Dermis blood vessel endothelial cell (primary cell): ENCODE results near the gene TRAPPC10. TPM values are rescaled to one million over a fixed set of nuclear protein-coding genes. Genes with fewer than 3 reads are reported as not detected.
A peak's percentile ranks its signal among the peaks of the same experiment; 100 is the strongest.
"Not testable (repeated sequence)": the region's sequence is repeated elsewhere in the genome, so short reads cannot be mapped to it uniquely, and the experiment has no call there.

Source experiments
- DNase-seq: peaks from one replicate; pipeline ENCODE4 v3.0.0; 2010
- total RNA-seq: library from RNA; depleted of rRNA; stranded (reverse); fragments of >200 nt; gene quantifications from 2 replicates; pipeline ENCODE4 v1.2.3, GENCODE V29; 2014

Gene TRAPPC10
- total RNA-seq, 1 donor from 2014 or later = 25.5 TPM

DNA sequence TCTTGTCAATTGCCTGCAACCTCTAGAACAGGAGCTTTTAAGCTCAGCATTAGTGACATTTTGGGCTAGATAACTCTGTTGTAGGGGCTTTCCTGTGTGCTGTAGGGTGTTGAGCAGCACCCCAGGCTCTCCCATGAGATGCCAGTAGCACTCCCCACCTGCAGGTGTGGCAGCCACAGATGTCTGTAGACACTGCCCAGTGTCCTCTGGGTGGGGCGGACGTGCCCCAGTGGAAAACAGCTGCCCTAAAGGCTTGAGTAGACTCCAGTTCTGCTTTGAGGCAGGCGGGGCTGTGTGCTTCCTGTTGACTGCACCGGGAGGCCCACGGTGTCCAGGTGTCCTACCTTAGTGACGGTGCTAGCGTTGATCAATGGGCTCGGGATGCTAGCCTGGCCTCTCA is 78.2 kb downstream of the TRAPPC10 start:
- no peak for DNase-seq

GRCh38 chr21:44092211-44092610 is 80.1 kb downstream of the TRAPPC10 start:
- DNase-seq = no peak

DNA sequence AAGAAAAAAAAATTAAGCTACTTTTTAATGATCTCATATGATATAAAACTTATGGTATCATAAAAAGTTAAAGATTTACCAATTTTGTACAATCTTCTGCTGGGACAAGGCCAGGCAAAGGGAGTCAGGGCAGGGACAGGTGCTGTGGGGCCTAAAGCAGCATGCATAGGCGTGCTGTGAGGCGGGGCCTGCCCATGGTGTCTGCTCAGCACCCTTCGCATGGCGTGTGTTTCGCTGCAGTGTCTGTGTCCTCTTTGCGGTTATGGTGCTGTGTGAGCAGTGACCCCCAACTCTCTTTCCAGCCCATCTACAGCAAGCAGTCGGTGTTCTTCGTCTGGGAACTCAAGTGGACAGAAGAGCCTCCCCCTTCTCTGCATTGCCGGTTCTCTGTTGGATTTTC is 81.7 kb downstream of the TRAPPC10 start:
- no peak for DNase-seq

- no peak for DNase-seq
Measured at GRCh38 chr21:44094832-44095231, 82.7 kb downstream of the TRAPPC10 start.

DNA sequence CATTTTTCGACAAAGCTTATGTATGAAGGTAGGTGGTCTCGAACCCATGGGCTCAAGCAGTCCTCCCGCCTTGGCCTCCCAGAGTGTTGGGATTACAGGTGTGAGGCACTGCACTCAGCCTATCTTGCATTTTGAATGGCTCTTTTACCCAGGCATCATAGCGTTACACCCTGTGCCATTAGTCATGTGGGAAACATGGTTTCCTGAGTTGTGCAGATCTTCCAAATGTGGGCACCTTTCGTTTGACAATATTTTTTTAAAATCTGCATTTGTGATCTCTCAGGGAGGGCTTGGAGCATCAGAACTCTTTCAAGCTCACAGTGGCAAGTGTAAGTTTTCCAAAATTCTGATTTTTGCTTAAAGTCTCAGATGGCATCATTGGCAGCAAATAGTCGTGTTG is 86.4 kb downstream of the TRAPPC10 start:
- DNase-seq = not testable (repeated sequence)

DNA sequence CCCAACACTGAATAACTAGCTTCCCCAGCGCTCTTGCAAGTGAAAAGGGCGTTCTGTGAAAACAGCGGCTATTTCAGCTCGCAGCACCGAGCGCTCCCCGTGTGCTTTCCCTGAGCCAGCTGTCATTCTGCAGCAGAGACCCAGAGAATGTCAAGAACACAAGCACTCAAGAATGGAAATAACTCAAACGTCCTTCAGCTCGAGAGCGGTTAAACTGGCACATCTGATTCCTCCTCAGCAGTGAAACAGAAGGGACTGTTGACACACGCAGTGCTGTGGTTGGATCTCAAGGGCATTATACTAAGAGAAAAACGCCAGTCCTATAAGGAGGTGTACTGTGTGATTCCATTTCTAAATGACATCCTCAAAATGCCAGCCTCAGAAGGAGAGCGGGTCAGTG is 86.9 kb downstream of the TRAPPC10 start:
- not testable (repeated sequence) for DNase-seq

DNA sequence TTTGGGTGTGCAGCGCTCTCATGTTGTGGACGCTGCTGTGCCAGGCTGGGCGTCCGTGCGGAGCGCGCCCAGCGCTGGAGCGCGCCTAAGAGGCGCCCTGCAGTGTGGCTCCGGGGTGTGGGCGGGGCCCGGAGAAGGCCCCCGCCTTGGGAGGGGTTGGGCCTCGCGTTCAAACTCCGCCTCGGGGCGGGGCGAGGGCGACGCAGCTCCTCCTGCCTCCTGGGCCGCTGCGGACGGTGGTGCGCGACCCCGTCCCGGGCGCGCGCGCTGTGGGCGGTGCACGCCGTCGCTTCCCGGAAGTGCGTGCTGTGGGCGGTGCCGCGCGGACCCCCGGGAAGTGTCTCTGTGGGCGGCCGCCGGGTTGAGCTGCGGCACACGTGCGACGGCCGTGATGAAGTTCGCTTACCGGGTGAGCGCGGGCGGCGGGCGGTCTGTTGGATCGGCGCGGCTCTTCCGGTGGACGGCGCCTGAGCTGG is 95.0 kb downstream of the TRAPPC10 start, which contains the start of gene PWP2:
Gene PWP2 (plus strand): TSS at position 374 of the 476 bp plus-strand sequence. CDS start 18 bp downstream, at position 392.
- DNase-seq = peak; percentile 41

- DNase-seq = not testable (repeated sequence)
Measured at GRCh38 chr21:44107589-44107988, 95.5 kb downstream of the TRAPPC10 start.

DNA sequence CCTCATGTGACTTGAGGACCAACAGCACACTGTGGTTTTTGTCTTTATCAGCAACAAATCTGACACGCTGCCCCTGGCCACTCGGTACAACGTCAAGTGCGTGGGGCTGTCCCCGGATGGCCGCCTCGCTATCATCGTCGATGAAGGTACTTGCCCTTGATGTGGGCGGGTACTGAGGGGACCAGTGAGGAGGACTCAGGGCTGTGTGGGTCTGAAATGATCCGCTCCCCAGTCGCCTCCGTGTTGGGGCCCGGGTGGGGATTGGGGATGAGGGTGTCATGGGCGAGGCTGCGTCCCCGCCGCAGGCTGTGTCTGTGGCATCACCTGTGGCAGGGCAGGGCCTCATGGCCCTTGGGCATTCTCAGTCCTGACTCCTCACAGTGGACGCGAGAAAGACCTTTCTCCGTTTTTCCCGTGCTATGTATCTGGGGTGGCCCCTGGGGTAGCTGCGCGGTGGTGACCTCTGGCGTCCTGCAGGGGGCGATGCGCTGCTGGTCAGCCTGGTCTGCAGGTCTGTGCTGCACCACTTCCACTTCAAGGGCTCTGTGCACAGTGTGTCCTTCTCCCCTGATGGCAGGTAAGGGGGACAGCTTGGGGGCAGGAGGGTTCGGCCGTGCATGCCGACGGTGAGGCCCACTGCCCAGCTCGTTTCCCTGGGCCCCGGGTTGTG is 101.7 kb downstream of the TRAPPC10 start:
- not testable (repeated sequence) for DNase-seq

- not testable (repeated sequence) for DNase-seq
Measured at GRCh38 chr21:44122131-44122530, 110.0 kb downstream of the TRAPPC10 start.

DNA sequence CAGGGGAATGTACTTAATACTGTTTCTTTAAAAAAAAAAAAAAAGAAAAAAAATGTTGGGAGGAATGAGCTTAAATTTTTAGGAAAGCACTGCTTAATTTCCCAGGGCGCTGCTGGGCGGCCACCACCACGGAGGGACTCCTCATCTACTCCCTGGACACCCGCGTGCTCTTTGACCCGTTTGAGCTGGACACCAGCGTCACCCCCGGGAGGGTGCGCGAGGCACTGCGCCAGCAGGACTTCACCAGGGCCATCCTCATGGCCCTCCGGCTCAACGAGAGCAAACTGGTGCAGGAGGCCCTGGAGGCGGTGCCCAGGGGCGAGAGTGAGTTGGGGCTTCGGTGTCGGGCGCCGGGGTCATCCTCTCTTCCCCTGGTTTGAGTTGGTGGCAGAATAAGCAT is 115.7 kb downstream of the TRAPPC10 start:
- not testable (repeated sequence) for DNase-seq

DNA sequence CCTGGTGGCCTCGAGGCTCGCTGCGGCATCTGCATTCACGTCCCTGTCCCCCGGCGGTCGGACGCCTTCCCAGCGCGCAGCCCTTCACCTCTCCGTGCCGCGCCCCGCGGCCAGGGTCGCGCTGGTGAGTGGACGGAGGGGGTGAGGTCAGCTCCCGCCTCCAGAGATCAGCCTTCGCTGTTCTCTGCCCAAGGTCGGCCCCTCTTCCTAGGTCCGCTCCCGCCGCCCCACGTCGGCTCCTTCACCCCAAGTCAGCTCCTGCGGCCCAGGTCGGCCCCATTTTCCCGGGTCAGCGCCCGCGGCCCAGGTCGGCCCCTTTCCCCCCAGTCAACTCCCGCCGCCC is 121.6 kb downstream of the TRAPPC10 start:
- not testable (repeated sequence) for DNase-seq

- not testable (repeated sequence) for DNase-seq
Measured at GRCh38 chr21:44134732-44135131, 122.6 kb downstream of the TRAPPC10 start.

DNA sequence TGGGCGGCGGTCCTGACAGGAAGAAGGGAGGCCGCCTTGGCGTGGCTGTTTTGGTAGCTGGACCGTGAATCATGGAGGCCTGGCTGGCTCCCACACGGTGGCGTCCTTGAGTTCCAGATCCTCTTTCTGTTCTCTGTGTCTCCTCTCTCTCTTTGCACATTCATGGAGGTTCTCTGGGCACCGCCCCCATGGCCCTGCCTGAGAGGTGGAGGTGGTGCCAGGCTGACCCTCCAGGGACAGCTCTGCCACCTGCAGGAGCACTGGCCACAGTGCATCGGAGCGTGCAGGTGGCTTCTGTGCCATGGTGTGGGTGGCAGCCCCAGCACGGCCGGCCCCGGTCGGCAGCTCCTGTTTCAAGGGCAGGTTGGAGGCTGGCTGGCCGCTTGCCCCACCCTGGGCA is 125.9 kb downstream of the TRAPPC10 start:
- DNase-seq = not testable (repeated sequence)

- DNase-seq = peak; percentile 7
Measured at GRCh38 chr21:44139787-44140551, 127.9 kb downstream of the TRAPPC10 start.

DNA sequence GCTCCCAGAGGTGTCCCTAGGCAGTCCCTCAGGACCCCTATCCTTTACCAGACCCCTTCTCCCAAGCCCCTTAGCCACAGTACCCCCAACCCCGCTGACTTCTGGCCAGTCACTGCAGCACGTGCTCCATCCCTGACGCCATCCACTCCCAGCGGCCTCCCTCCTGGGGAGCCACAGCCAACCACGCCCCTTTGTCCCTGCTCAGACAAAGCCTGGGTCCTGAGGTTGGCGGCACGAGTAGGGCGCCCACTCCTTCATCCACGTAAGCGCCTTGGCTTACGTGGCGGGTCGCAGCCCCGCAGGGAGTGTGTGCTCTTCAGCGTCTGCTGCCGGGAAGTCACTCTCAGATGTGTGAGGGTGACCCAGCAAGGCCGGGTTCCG is 128.4 kb downstream of the TRAPPC10 start:
- not testable (repeated sequence) for DNase-seq

DNA sequence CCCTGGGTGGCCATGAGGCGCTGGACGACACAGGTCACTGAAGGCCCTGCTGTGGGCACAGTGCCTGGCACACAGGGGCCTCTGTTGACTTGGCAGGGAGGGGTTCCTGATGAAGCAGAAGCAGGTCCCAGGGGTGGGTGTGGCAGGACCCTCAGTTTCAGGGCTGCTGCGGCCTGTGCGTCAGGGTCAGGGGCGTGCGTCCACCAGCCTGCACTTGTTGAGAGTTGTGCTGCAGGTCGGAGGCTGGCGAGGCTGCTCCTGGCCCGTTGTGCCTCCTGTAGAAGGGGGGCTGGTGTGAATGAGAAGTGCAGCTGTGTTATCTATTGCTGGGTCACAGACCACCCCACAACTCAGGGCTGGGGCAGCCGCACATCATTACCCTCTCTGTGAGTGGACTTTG is 130.4 kb downstream of the TRAPPC10 start:
- not testable (repeated sequence) for DNase-seq

- DNase-seq = not testable (repeated sequence)
Measured at GRCh38 chr21:44143380-44143779, 131.3 kb downstream of the TRAPPC10 start.

DNA sequence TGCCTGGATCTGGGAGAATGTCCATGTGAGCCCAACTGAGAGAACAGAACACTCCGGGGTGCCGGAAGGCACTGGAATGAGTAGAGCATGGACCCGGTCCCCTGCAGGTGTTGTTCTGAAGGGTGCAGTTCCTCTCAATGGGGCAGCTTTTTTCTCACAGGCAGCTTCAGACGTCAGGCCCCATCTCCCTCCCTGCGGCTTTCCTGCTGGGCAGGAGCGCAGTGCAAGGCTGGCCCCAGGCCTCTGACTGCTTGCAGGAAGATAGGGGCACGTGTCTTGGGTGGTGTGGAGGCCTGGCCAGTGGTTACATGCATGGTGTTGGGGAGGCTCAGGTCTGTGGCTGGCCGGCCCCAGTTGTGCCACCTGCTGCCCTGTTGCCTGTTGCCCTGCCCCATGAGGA is 131.9 kb downstream of the TRAPPC10 start:
- not testable (repeated sequence) for DNase-seq

- not testable (repeated sequence) for DNase-seq
Measured at GRCh38 chr21:44144784-44145602, 132.9 kb downstream of the TRAPPC10 start.

DNA sequence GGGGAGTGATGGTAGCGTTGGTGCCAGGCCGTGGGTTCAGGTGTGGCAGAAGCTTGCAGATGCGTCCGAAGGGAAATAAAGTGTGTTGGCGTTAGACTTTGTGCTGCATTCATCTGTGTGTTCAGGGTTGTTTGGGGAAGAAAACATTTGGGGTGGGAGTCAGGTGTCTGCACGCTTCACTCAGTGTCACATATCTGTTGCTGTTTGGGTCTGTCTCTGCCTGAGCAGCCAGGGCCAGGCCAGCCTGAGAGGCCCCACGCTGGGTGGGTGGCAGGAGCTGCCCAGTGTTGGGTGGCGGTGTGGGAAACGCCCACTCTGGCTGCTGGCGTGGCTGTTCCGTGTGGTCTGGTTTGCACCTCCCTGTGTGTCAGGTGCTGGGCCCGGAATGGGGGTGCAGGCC is 133.5 kb downstream of the TRAPPC10 start:
- not testable (repeated sequence) for DNase-seq

DNA sequence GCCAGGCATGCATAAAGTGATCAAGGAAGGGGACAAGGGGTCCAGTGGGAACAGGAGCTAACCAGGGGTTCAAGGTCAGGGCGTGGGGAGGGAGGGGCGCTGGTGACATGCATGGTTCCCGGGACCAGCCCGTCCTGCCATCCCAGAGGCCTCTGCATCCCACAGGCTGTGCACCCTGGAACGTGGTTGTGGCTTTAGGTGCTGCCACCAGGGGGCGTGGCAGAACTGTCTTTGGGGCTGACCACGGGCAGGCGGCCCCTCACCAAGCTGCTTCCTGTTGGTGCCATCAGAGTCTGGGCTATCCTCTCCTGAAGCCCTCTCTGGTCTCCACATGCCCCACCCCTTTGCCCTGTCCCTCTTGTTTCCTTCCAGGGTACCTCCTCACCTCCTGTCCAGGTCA is 135.0 kb downstream of the TRAPPC10 start:
- DNase-seq = not testable (repeated sequence)

GRCh38 chr21:44150255-44150654 is 138.1 kb downstream of the TRAPPC10 start:
- not testable (repeated sequence) for DNase-seq
